Measurements from ENCODE around the gene KANK2.

- TF ChIP-seq EZH2 (IDR thresholded peaks at IDR 0.05; ENCODE audit: borderline replicate concordance, low read depth, low read length, poor library complexity, severe bottlenecking): no peak
- TF ChIP-seq, protein P1, sequence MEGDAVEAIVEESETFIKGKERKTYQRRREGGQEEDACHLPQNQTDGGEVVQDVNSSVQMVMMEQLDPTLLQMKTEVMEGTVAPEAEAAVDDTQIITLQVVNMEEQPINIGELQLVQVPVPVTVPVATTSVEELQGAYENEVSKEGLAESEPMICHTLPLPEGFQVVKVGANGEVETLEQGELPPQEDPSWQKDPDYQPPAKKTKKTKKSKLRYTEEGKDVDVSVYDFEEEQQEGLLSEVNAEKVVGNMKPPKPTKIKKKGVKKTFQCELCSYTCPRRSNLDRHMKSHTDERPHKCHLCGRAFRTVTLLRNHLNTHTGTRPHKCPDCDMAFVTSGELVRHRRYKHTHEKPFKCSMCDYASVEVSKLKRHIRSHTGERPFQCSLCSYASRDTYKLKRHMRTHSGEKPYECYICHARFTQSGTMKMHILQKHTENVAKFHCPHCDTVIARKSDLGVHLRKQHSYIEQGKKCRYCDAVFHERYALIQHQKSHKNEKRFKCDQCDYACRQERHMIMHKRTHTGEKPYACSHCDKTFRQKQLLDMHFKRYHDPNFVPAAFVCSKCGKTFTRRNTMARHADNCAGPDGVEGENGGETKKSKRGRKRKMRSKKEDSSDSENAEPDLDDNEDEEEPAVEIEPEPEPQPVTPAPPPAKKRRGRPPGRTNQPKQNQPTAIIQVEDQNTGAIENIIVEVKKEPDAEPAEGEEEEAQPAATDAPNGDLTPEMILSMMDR (conservative IDR thresholded peaks at IDR 0.05; ENCODE audit: low read depth, low read length): no peak
Measured at GRCh38 chr19:11202488-11203193, 5.3 kb upstream of the KANK2 start.

All from A673 (cell line).